HG03439 (cell line): ENCODE data around the gene HOXA1.

Source experiments
- ATAC-seq: cut with Tn5 transposase; IDR thresholded peaks from one replicate; pipeline ENCODE4 v1.9.1; 2021; ENCODE audit warnings: mild to moderate bottlenecking, moderate library complexity; ENCODE audit not compliant: unreplicated experiment

Gene HOXA1

GRCh38 chr7:27132214-27132613 is 36.4 kb upstream of the HOXA1 start:
- no peak for ATAC-seq

- no peak for ATAC-seq
Observed at GRCh38 chr7:27131390-27131819, 35.6 kb upstream of the HOXA1 start.

GRCh38 chr7:27130540-27131389 is 35.0 kb upstream of the HOXA1 start, which contains the start of gene HOXA4:
Gene HOXA4, minus strand, starts transcription at chr7:27130757. Its CDS starts 24 bp downstream, at chr7:27130733.
- ATAC-seq: no peak

GRCh38 chr7:27129729-27130539 is 34.1 kb upstream of the HOXA1 start:
- no peak for ATAC-seq

GRCh38 chr7:27128776-27129728 is 33.3 kb upstream of the HOXA1 start:
- ATAC-seq: no peak

GRCh38 chr7:27128034-27128433 is 32.2 kb upstream of the HOXA1 start:
- no peak for ATAC-seq

- no peak for ATAC-seq
Observed at GRCh38 chr7:27126596-27127327, 31.0 kb upstream of the HOXA1 start.

- ATAC-seq: no peak
Observed at GRCh38 chr7:27125986-27126394, 30.2 kb upstream of the HOXA1 start.

DNA sequence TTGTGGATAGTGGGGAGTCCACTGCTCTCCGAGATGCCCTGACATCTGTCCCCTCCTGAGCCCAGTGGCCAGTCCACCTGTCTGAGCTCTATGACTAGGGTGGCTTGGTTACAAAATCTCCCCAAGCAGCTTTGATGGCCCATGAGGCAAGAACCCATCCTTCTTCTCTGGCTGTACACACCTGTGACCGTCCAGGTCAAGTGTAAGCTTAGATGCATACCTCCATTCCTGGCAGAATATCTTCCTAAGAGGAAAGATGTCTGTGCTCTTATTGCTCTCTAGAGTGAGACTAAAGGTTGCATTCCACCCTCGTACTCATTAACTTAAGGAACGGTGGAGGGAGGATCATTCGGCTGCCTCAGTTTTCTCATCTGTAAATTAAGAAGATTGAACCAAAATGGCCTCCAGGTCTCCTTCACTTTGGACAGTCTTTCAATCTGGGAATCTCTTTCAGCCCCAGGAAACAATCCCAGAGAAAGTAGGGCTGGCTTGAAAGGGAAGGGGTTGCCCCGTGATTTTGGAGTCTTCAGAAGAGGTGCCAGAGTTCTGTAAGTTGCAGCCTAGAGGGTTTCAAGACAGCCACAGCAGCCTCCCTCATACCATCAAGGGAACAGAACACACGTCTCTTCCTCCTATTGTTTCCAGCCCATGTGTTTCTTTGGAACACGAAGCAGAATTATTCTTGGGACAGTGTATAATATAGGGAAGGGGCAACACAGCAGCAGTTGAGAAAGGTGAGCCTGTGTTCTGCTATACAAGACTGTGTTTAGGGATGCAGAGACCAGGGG is 29.3 kb upstream of the HOXA1 start:
- ATAC-seq: no peak

DNA sequence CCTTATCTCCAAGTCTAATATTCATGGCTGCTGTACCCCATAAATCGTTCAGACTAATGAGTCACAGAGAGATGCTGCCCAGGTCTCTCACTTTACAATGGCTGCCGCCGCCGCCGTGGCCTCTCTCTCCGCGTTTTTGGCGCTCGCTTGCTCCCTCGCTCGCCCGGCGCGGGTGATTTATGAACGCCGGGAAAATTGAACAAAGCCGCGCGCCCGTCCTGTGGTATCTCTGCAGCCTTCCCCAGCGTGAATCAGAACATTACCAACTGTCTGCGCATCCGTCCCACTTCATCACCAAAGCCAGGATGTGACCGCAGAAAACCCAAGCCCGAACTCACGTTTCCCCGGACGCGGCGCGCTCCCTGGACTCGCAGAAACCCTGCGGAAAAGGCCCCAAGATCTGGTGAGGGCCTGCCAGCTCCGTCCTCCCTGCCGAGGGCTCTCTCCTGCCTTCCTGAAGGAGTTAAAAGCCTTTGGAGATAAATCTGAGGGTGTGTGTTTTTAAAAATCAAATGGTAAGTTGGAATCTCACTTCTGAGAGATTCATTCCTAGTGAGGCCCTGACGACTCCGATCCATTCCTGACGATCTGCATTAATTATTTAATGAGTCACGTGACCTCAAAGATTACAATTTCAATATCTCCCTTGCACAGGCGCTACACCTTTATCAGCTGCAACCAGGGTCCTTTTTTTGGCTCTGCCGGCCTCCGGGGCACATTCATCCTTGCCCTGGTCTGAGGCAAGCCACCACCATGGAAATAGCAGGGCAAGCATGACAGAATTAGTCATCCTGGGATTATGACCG is 28.5 kb upstream of the HOXA1 start:
- ATAC-seq: no peak

DNA sequence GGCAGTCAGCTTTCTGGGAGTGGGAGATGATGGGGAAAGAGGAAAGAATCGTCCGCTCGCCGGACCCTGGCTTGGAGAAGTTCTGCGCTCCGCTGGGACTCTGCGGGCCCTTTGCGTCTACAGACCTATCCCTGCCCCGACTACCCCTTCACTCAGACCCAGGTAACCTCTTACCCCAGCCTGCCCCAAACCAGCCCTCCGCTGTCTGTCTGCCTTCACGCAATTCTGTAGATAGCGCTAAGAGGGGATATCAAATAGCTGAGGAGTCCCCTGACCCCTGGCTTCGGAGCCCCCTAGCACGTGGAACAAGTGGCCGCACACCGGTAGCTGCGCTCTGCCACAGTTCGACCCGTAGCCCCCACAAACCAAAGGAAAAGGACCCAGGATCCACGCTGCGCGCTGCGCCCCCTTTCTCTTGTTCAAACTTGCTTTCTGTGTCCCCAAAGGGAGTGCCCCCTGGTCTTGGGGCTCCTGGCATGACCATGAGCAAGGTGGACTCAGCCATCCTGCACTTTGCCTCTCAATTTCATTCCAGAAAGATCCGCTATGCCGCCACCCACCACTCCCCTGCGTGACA is 27.8 kb upstream of the HOXA1 start:
- ATAC-seq: no peak

GRCh38 chr7:27123007-27123476 is 27.2 kb upstream of the HOXA1 start:
- no peak for ATAC-seq

- ATAC-seq: no peak
Observed at GRCh38 chr7:27122077-27122910, 26.5 kb upstream of the HOXA1 start.

DNA sequence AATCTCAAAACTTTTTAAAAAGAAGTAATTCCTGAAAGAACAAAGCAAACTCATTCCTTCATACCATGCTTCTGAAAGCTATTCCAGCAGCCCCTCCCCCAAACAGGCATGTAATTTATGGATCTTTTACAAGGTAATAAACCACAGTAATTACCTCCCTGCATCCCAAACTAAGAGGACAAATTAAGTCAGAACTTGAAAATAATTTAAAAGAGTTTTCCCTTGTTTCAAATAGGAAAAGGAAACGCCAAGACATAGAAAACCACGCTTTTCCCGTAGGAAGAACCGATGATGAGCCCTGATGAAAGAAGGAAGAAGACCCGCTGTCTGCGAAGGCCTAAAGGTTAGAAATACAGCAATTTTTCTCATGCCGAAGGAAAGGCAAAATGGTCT is 25.9 kb upstream of the HOXA1 start:
- ATAC-seq: no peak

DNA sequence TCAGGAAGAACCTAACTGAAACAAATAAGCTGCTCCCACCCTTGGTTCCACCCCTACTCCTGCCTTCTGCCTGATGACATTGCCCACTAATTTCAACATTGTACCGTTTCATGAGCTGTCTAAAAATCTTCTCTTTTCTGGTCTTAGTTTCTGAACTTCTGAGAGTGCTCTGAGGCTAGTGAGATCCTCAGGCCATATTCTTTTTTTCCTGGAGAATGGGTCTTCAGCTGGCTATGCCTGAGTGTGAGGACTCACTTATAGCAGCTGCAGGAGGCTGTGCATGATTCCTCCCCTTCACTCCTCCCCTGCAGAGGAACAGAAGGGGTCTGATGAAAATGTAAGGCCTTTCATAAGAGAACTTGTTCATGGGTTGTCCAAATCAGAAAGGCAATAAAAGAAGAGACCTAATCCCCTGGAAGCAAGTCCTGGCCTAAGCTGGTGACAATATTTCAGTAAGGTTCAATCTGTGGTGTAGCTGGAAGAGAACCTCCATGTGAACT is 23.7 kb upstream of the HOXA1 start:
- ATAC-seq: no peak

DNA sequence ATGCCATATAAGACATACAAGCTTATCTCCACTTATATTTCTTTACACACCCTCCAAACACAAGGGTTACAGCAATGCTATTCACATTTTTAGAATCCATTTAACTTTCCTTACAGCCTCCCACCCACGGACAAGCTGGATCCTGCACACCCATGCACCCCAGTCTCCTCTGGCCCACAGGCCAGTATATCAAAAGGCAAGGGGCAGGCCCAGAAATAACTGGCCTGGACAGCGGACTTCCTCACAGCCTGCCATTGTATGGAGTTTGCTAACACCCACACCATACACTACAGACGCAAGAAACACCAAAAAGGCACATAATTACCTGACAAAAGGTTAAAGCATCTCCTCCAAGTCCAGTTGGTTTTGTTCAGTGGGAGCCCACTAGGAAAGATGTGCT is 22.8 kb upstream of the HOXA1 start:
- ATAC-seq: no peak

DNA sequence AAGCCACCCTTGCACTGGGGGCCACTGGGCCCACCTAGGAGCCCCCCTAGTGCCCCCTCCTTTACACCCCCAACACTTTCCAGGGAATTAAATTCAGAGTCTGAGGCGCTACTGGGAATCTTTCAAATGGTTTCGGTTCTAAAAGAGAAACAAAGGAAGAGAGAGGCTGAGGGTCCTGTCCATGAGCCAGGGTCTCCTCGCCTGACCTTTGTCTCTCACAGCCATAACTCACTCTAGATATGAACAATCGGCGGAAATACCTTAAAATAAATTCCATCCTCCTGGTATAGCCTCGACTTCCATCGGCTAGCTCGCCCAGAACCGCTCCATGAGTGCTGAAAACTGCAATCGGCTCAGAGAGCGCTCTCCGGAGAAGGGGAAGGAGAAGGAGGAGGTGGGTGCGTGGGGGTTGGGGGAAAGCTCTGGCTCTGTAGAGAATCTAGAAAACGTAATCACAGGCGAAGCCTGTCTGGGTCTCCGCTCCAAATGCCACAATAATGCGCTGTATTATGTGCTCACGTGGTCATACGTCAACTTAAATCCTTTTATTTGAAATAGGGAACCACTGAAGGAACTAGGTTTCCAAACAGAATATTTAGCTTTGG is 22.2 kb upstream of the HOXA1 start:
- no peak for ATAC-seq
